ENCODE measurements around the gene MYBBP1A. TPM values are rescaled to one million over a fixed set of nuclear protein-coding genes. Genes with fewer than 3 reads are reported as not detected.
"Not testable (repeated sequence)": the region's sequence is repeated elsewhere in the genome, so short reads cannot be mapped to it uniquely, and the experiment has no call there.

MYBBP1A gene
- total RNA-seq, 1 donor from 2014 or later, result 92.0 TPM

- H3K27me3 ChIP-seq (ENCODE audit: control insufficient read depth, insufficient read depth, low read length), result peaks cover 54% of the 10 kb centered on the region
These were observed 28.0 kb upstream of the MYBBP1A start for GRCh38 chr17:4583206-4583605.

GRCh38 chr17:4582691-4583090 lies 27.5 kb upstream of the MYBBP1A start:
- DNase-seq (ENCODE audit: low read depth), result no peak
- H3K27me3 ChIP-seq (ENCODE audit: control insufficient read depth, insufficient read depth, low read length), result peaks cover 49% of the 10 kb centered on the region
- no peaks in the 10 kb centered on the region for H3K36me3 ChIP-seq (ENCODE audit: control insufficient read depth, insufficient read depth, low read length)
- no peak for TF ChIP-seq CTCF (IDR thresholded peaks at IDR 0.05; ENCODE audit: insufficient read depth, low read length, poor library complexity, severe bottlenecking)
- no peak overlapping the region for H3K4me3 ChIP-seq (ENCODE audit: low read depth, low read length)

More at GRCh38 chr17:4583206-4583605, 28.0 kb upstream of the MYBBP1A start:
- Histone ChIP-seq H3K4me3 (ENCODE audit: low read depth, low read length) (no peak overlapping the region), H3K36me3 (ENCODE audit: control insufficient read depth, insufficient read depth, low read length) (no peaks in the 10 kb centered on the region)
- no peak for TF ChIP-seq CTCF (IDR thresholded peaks at IDR 0.05; ENCODE audit: insufficient read depth, low read length, poor library complexity, severe bottlenecking)
- DNase-seq (ENCODE audit: low read depth), result no peak

GRCh38 chr17:4582101-4582501 lies 26.9 kb upstream of the MYBBP1A start:
- H3K4me3 ChIP-seq (ENCODE audit: low read depth, low read length), result no peak overlapping the region
- no peak for DNase-seq (ENCODE audit: low read depth)
- no peak for TF ChIP-seq CTCF (IDR thresholded peaks at IDR 0.05; ENCODE audit: insufficient read depth, low read length, poor library complexity, severe bottlenecking)
- peaks cover 49% of the 10 kb centered on the region for H3K27me3 ChIP-seq (ENCODE audit: control insufficient read depth, insufficient read depth, low read length)
- H3K36me3 ChIP-seq (ENCODE audit: control insufficient read depth, insufficient read depth, low read length), result no peaks in the 10 kb centered on the region

- Histone ChIP-seq H3K27me3 (ENCODE audit: control insufficient read depth, insufficient read depth, low read length) (peaks cover 61% of the 10 kb centered on the region), H3K36me3 (ENCODE audit: control insufficient read depth, insufficient read depth, low read length) (no peaks in the 10 kb centered on the region), H3K4me3 (ENCODE audit: low read depth, low read length) (no peak overlapping the region)
- no peak for DNase-seq (ENCODE audit: low read depth)
- no peak for TF ChIP-seq CTCF (IDR thresholded peaks at IDR 0.05; ENCODE audit: insufficient read depth, low read length, poor library complexity, severe bottlenecking)
These were observed 25.1 kb upstream of the MYBBP1A start for GRCh38 chr17:4580291-4580690.

DNA sequence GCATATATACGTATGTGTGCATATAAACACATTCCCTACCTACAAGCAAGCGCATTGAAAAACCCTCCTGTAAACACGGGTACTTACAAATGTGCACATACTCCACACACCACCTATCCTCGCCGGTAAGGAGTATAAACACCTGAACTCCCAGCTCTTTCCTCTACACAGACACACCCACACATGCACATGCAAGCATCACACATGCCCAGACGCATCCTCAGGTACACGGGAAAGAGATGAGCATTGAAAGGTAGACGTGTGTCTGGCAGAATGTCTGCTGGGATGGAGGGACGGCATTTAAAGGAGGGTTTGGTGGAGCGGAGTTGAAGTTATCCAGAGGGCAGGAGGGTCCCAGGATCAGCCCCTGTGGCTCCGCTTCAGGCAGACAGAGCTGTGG lies 24.5 kb upstream of the MYBBP1A start:
- H3K27me3 ChIP-seq (ENCODE audit: control insufficient read depth, insufficient read depth, low read length), result peaks cover 61% of the 10 kb centered on the region
- no peak for DNase-seq (ENCODE audit: low read depth)

DNA sequence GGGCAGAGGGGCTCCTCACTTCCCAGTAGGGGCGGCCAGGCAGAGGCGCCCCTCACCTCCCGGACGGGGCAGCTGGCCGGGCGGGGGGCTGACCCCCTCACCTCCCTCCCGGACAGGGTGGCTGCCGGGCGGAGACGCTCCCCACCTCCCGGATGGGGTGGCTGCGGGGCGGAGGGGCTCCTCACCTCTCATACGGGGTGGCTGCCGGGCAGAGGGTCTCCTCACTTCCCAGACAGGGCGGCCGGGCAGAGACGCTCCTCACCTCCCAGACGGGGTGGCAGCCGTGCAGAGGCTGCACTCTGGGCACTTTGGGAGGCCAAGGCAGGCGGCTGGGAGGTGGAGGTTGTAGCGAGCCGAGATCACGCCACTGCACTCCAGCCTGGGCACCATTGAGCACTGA lies 23.2 kb upstream of the MYBBP1A start:
- H3K4me3 ChIP-seq (ENCODE audit: low read depth, low read length); DNase-seq (ENCODE audit: low read depth); H3K36me3 ChIP-seq (ENCODE audit: control insufficient read depth, insufficient read depth, low read length): not testable (repeated sequence)
- H3K27me3 ChIP-seq (ENCODE audit: control insufficient read depth, insufficient read depth, low read length), result peaks cover 58% of the 10 kb centered on the region

More for the DNA sequence above, 24.5 kb upstream of the MYBBP1A start:
- no peak for TF ChIP-seq CTCF (IDR thresholded peaks at IDR 0.05; ENCODE audit: insufficient read depth, low read length, poor library complexity, severe bottlenecking)
- Histone ChIP-seq H3K36me3 (ENCODE audit: control insufficient read depth, insufficient read depth, low read length) (no peaks in the 10 kb centered on the region), H3K4me3 (ENCODE audit: low read depth, low read length) (no peak overlapping the region)
